DND-41 (cell line): ENCODE results near the gene DNAJC3.

Experiments used
- CTCF ChIP-seq: IDR thresholded peaks from 2 replicates; pipeline ENCODE4 v1.5.1; 2012; ENCODE audit warnings: borderline replicate concordance, low read length, moderate library complexity, mild to moderate bottlenecking; ENCODE audit not compliant: poor library complexity, severe bottlenecking; ENCODE audit errors: extremely low read depth
- EZH2 ChIP-seq: IDR thresholded peaks from 3 replicates; pipeline ENCODE4 v1.6.1; 2012; ENCODE audit warnings: borderline replicate concordance, low read depth, mild to moderate bottlenecking, moderate library complexity, low read length, inconsistent platforms; ENCODE audit not compliant: severe bottlenecking

- TF ChIP-seq CTCF: no peak
- no peak for TF ChIP-seq EZH2
Observed at GRCh38 chr13:95714142-95714832, 37.3 kb downstream of the DNAJC3 start.
